Bone marrow (tissue), 2 donors: ENCODE measurements around the gene SEH1L.
"Not testable (repeated sequence)": the region's sequence is repeated elsewhere in the genome, so short reads cannot be mapped to it uniquely, and the experiment has no call there.

Experiments
- DNase-seq, 2 donors: peaks; one replicate each; lab custom pipeline; 2025; lab: John Stamatoyannopoulos, UW

SEH1L gene

GRCh38 chr18:12943215-12943614 is 4.6 kb upstream of the SEH1L start:
- no peak for DNase-seq

DNA sequence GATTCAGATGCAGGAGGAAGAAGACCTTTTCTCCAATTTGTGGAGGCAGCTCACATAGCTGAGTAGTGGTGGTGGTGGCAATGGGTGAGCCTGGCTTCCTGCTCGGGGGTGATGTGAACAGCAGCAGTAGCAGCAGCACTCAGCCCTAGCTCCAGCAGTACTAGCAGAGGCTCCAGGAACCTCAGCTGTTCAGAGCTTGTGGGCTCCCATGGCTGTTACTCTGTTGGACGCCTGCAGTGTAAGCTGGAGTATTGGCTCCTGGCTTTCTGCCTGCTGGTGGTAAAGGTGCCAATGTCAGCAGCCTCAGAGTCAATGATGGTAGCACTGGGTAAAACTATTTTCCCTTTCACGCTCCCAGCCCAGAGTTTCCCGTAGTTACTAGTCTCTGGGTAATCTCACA is 3.1 kb upstream of the SEH1L start:
- DNase-seq = no peak

- DNase-seq = peak in 1 of 2 donors; percentile 46
Observed at GRCh38 chr18:12946549-12947284, 1.1 kb upstream of the SEH1L start.

DNA sequence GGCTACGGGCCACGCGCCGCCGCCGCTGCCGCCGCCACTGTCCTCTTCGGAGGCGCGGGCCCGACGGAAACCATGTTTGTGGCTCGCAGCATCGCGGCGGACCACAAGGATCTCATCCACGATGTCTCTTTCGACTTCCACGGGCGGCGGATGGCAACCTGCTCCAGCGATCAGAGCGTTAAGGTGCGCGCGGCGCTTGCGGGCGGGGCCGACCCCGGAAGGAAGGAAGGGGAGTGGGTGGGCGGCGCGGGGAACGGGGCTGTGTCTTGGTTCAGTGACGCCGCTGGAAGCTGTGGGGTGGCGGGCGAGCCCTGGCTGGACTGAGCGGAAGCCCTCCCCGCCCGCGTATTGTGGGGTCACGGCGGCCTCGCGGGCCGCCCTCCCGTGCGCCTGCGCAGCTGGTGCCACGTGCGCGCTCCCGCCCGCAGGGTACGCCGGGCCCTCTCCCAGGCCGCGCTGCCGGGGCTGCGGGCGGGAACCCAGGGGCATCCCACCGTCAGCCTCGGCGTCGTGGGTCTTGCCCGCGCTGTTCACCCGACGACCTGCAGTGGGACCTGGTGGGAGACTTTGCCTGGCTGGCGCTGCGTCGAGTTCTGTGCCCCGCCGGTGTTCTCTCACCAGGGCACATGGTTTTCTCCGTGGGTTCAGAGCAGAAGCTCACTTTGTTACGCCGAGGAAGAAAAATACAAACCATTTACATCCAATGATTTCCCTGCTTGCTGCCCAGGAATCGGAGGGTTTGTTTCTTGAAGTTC is 416 bp downstream of the SEH1L start:
- peak; percentile 91 to 99 for DNase-seq

DNA sequence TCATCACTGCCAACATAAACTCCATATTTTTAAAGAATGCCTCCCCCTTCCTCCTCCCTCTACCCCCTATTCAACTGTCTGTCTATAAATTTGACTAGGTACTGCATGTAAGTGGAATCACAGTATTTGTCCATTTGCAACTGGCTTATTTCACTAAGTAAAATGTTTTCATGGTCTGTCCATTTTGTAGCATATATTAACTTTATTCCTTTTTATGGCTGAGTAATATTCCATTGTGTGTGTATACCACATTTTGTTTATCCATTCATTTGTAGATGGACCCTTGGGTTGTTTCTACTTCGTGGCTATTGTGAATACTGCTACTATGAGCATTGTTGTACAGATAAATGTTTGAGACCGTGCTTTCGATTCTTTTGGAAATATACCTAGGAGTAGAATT is 10.7 kb downstream of the SEH1L start:
- no peak for DNase-seq

- no peak for DNase-seq
Observed at GRCh38 chr18:12960395-12960794, 12.6 kb downstream of the SEH1L start.

GRCh38 chr18:12960853-12961397 is 13.1 kb downstream of the SEH1L start:
- no peak for DNase-seq

GRCh38 chr18:12963069-12963468 is 15.3 kb downstream of the SEH1L start:
- DNase-seq = no peak

- no peak for DNase-seq
Observed at GRCh38 chr18:12968115-12968514, 20.3 kb downstream of the SEH1L start.

- no peak for DNase-seq
Observed at GRCh38 chr18:12968619-12969018, 20.8 kb downstream of the SEH1L start.

DNA sequence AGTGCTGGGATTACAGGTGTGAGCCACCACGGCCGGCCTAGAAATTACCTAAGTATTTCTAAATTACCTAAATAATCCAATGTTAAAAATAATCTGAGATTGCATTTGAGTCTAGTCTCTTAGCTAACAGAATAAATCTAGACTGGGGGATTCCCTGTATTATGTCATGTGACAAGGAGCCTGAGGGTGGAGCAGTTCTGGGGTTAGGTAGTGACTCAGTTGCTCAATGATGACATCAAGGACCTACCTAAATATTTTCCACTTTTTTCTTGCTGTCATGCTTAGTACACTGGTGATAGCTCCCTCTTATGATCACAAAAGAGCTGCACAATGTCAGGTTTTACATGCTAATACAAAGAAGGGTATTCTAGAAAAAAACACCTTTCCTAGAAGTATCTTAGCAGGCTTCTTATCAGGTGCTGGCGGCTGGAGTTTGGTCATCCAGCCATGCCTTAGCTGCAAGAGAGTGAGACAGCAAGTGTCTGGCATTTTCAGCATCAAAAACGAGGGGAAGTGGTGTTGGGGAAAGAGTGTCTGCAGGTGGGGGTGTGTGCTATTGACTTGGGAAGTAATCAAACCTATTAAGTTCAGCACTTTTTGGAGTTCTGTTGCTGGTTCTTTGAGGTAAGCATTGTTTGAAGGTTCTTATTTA is 25.9 kb downstream of the SEH1L start:
- DNase-seq = no peak

DNA sequence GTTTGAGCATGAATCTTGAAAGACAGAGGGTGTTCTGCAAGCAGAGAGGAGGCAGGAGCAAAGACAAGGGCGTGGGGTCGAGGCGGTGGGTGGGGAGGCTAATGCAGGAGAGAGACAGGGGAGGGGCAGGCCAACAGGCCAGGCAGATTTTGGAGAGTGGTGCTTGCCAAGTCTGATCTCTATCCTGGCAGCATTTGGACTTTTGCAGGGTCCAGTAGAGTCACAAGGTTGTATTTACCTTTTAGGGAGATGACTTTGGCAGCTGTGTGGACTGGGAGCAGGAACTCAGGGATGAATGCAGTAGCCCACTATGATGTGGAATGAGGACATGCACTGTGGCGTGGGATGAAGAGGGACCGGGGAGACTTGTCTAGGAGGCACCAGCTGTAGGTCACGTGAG is 27.7 kb downstream of the SEH1L start:
- no peak for DNase-seq

DNA sequence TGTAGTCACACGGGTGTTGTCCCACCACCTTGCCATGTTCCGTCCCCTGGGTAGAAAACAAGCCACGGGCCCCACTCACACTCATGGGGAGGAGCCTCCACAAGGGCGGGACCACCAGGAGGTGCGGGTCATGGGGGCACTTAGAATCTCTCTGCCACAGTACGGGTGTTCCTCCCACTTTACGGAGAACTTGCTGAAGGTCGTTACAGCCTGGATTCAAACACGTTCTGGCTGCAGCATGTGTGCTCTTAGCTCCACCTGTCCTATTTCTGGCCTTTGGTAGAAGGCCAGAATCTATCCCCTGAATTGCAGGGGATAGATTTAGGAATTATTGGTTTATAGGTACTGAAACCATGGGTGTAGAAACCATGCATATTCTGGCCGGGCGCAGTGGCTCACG is 28.5 kb downstream of the SEH1L start:
- no peak for DNase-seq

GRCh38 chr18:12980065-12980464 is 32.3 kb downstream of the SEH1L start:
- not testable (repeated sequence) for DNase-seq

DNA sequence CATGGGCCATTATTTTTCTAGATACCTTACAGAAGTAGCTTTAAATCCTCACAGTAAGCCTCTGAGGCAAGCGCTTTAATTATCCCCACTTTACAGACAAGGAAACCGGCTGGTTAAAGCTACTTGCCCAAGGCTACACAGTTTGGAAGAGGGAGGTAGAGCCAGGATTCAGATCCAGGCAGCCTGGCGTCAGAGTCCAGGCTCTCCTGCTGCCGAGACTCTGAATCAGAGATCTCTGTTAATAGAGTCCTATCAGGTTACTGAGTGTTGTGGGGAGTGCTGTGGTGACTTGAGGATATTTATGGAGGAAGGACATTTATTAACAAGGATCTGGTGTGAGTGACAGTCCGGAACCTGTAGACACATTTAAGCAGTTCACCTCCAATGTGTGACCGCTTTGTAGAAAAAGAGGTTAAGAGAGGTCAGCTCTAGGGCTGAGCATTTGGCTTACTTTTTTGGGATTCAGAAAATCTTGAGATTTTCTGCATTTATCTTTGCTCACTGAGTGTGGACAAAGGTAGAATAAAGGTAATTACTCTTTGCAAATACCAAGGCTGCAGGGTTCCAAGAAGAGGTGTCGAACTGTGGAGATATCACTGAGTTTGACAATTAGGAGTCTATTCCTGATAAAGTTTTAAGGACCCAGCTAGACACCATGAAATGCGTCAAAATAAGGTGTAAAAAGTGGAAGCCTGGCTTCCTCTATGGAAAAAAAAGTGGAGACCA is 41.7 kb downstream of the SEH1L start:
- no peak for DNase-seq

GRCh38 chr18:12990123-12990475 is 42.3 kb downstream of the SEH1L start:
- DNase-seq = no peak

- DNase-seq = no peak
Observed at GRCh38 chr18:12990641-12990966, 42.8 kb downstream of the SEH1L start.

GRCh38 chr18:12990967-12991820 is 43.4 kb downstream of the SEH1L start, which contains the start of gene CEP192:
Gene CEP192 (plus strand): TSS chr18:12991362. CDS start chr18:12999425, 8,063 bp downstream.
- DNase-seq = peak; percentile 80 to 99

- DNase-seq = no peak
Observed at GRCh38 chr18:12991821-12992179, 44.0 kb downstream of the SEH1L start.

- no peak for DNase-seq
Observed at GRCh38 chr18:12993439-12993838, 45.6 kb downstream of the SEH1L start.

- DNase-seq = no peak
Observed at GRCh38 chr18:12995424-12995823, 47.6 kb downstream of the SEH1L start.
